HUES48 (cell line): Measurements from ENCODE around the gene WDR90.
A peak's percentile ranks its signal among the peaks of the same experiment; 100 is the strongest.

Source experiments
- H3K27ac ChIP-seq: one replicate; pipeline ENCODE4 v1.7.0; 2013; ENCODE audit warnings: low read depth, low read length, inconsistent platforms
- H3K27me3 ChIP-seq: 2 replicates; pipeline ENCODE4 v1.6.1; 2013; ENCODE audit warnings: mild to moderate bottlenecking, low read length; ENCODE audit not compliant: control insufficient read depth, insufficient read depth
- H3K36me3 ChIP-seq: 2 replicates; pipeline ENCODE4 v1.6.1; 2013; ENCODE audit warnings: low read length; ENCODE audit not compliant: control insufficient read depth, insufficient read depth
- H3K4me1 ChIP-seq: 2 replicates; pipeline ENCODE4 v1.6.1; 2013; ENCODE audit warnings: mild to moderate bottlenecking, low read length; ENCODE audit not compliant: control insufficient read depth, insufficient read depth
- H3K4me3 ChIP-seq: 2 replicates; pipeline ENCODE4 v1.5.1; 2013; ENCODE audit warnings: mild to moderate bottlenecking, low read depth, low read length
- H3K9ac ChIP-seq: 2 replicates; pipeline ENCODE4 v1.6.1; 2013; ENCODE audit warnings: mild to moderate bottlenecking, low read depth, low read length, moderate library complexity
- H3K9me3 ChIP-seq: 2 replicates; pipeline ENCODE4 v1.6.1; 2013; ENCODE audit warnings: low read length; ENCODE audit not compliant: control insufficient read depth, insufficient read depth

Gene WDR90

DNA sequence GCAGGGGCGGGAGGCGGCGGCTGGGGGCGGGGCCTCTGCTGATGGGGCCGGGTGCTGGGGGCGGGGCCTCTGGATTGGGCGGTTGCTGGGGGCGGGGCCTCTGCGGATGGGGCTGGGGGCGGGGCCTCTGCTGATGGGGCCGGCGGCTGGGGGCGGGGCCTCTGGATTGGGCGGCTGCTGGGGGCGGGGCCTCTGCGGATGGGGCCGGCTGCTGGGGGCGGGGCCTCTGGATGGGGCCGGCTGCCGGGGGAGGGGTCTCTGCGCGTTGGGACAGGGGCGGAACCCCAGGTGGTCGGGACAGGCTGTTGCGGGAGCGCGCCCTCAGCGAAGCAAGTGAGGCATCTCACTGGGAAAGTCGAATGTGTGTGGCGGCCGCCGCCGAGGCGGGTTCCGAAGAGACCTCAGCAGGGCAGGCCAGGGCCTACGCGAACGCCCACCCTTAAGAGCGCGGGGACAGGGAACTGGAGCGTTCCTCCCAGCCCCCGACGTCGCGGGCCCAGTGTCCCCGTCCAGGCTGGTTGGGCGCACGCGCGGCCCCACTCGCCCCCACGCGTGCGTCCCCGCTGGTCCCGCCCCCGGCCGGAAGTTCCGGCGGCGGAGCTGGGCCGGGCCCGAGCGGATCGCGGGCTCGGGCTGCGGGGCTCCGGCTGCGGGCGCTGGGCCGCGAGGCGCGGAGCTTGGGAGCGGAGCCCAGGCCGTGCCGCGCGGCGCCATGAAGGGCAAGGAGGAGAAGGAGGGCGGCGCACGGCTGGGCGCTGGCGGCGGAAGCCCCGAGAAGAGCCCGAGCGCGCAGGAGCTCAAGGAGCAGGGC, 30.9 kb downstream of the WDR90 start, which contains the start of gene STUB1:
Gene STUB1, plus strand, starts transcription at position 597 of the 811 bp plus-strand sequence. Its CDS starts 116 bp downstream, at position 713.
- Histone ChIP-seq H3K4me3 (peak within 1 kb of the TSS; percentile 86), H3K9ac (peak within 1 kb of the TSS; percentile 70; the same call in 1 of the 2 replicates), H3K36me3 (peaks cover 23% of the 10 kb centered on the region), H3K4me1 (peaks cover 33% of the 10 kb centered on the region), H3K9me3 (no peaks in the 10 kb centered on the region), H3K27me3 (no peaks in the 10 kb centered on the region), H3K27ac (peak within 1 kb of the TSS; percentile 89)

DNA sequence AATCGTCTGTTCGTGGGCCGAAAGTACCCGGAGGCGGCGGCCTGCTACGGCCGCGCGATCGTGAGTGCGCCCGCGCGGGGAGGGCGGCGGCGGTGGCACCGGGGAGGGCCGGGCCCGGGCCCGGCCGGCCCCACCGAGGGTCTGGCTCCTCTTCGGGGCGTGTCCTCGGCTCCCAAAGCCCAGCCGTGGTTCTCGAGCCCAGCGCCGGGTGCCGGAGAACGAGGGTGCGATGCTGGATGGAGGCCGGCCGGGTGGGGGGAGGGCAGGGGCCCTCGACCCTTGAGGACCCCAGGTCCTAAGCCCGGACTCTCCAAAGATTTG, 31.4 kb downstream of the WDR90 start:
- no peaks in the 10 kb centered on the region for H3K27me3 ChIP-seq
- H3K9ac ChIP-seq: peak overlapping the region; percentile 70; the same call in 1 of the 2 replicates
- H3K36me3 ChIP-seq: peaks cover 28% of the 10 kb centered on the region
- peaks cover 33% of the 10 kb centered on the region for H3K4me1 ChIP-seq
- H3K4me3 ChIP-seq: peak overlapping the region; percentile 86
- no peaks in the 10 kb centered on the region for H3K9me3 ChIP-seq
- peak overlapping the region; percentile 89 for H3K27ac ChIP-seq

DNA sequence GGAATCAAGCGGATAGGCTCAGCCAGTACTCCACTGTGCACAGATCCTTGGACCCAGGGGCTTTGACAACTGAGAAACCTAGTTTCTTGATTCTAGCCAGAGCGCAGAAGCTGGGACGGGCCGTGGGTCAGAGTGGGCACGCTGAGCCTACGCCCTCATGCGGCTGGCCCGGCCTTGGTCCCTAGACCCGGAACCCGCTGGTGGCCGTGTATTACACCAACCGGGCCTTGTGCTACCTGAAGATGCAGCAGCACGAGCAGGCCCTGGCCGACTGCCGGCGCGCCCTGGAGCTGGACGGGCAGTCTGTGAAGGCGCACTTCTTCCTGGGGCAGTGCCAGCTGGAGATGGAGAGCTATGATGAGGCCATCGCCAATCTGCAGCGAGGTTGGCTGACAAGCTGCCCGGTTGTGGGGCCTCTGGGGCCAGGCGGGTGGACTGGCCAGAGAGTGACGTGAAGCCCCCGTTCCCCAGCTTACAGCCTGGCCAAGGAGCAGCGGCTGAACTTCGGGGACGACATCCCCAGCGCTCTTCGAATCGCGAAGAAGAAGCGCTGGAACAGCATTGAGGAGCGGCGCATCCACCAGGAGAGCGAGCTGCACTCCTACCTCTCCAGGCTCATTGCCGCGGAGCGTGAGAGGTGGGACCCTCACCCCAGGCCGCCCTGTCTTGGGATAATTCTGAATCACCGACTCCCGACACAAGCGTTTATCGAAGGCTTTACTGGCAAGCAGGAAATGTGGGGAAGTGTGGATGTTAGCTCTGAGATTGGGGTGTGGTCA, 32.0 kb downstream of the WDR90 start:
- no peaks in the 10 kb centered on the region for H3K9me3 ChIP-seq
- H3K9ac ChIP-seq: peak overlapping the region; percentile 70; the same call in 1 of the 2 replicates
- peak overlapping the region; percentile 86 for H3K4me3 ChIP-seq
- peak overlapping the region; percentile 89 for H3K27ac ChIP-seq
- H3K36me3 ChIP-seq: peaks cover 30% of the 10 kb centered on the region
- H3K27me3 ChIP-seq: no peaks in the 10 kb centered on the region
- H3K4me1 ChIP-seq: peaks cover 33% of the 10 kb centered on the region

GRCh38 chr16:681746-682427, 32.7 kb downstream of the WDR90 start:
- Histone ChIP-seq H3K27me3 (no peaks in the 10 kb centered on the region), H3K9ac (no peak overlapping the region), H3K9me3 (no peaks in the 10 kb centered on the region), H3K27ac (no peak overlapping the region), H3K36me3 (peaks cover 37% of the 10 kb centered on the region), H3K4me3 (peak overlapping the region; percentile 86; the same call in 1 of the 2 replicates), H3K4me1 (peaks cover 28% of the 10 kb centered on the region)

DNA sequence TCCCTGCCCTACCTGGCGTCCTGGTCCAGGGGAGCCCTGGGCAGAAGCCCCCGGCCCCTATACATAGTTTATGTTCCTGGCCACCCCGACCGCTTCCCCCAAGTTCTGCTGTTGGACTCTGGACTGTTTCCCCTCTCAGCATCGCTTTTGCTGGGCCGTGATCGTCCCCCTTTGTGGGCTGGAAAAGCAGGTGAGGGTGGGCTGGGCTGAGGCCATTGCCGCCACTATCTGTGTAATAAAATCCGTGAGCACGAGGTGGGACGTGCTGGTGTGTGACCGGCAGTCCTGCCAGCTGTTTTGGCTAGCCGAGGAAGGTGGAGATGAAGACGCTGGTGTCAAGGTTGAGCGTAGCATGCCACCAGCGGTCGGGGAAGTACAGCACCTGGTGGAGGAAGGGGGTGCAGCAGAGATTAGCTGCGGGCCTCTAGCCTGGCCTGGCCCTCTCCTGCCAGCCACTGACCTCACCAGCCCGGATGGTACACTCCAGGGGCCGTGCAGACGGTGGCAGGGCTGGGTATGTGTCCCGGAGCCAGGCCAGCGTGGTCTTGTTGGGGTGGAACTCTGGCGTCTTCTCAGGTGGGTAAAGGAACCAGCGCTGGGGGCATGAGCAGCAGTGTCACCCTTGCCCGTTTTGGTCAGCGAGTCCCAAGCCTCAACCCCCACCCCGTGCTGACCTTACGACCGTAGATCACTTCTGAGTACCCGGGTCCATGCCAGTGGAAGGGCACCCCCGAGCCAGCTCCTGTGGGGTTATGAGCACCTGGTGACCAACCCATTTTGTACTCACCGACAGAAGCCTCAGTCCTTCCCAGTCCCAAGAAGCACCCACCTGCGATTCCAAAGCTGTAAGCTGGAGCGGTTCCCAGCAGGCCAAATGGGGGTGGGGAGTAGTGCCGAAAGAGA, 33.6 kb downstream of the WDR90 start:
- H3K36me3 ChIP-seq: peaks cover 45% of the 10 kb centered on the region
- H3K9ac ChIP-seq: no peak overlapping the region

DNA sequence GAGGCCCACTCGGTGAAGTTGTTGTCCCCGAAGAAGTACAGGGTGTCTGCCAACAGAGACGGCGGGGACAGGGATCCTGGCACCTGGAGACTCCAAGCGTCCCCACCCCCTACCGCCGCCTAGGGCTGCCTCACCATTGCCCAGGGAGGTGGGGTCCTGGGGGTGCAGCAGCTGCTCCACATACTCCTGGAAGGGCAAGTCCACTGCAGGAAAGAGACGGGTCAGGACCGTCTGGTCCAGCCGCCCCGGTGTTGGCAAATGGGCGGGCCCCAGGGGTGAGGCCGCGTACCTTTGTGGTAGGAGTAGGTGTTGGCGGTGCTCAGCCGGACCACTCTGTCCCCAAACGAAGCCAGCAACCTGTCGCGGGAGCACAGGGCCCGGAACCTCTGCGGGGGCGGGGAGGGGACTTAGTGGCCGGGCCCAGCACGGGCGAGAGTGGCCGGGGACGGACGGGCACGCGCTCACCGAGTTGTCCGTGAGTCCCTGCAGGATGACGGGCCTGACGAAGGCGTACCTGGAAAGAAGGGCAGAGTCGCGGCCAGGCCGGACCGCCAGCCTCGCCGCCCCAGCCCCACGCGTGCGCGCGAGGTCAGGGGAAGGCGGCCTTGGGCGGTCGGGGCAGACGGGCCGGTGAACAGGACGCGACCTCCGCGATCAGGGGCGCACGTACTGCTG, 34.4 kb downstream of the WDR90 start:
- Histone ChIP-seq H3K9ac (peak overlapping the region; percentile 80), H3K27me3 (no peaks in the 10 kb centered on the region), H3K36me3 (peaks cover 49% of the 10 kb centered on the region), H3K27ac (peak overlapping the region; percentile 76), H3K9me3 (no peaks in the 10 kb centered on the region), H3K4me1 (peaks cover 19% of the 10 kb centered on the region), H3K4me3 (peak overlapping the region; percentile 90)

More for the DNA sequence above, 33.6 kb downstream of the WDR90 start:
- Histone ChIP-seq H3K4me1 (peaks cover 20% of the 10 kb centered on the region), H3K27me3 (no peaks in the 10 kb centered on the region), H3K27ac (no peak overlapping the region), H3K9me3 (no peaks in the 10 kb centered on the region), H3K4me3 (peak overlapping the region; percentile 90)

DNA sequence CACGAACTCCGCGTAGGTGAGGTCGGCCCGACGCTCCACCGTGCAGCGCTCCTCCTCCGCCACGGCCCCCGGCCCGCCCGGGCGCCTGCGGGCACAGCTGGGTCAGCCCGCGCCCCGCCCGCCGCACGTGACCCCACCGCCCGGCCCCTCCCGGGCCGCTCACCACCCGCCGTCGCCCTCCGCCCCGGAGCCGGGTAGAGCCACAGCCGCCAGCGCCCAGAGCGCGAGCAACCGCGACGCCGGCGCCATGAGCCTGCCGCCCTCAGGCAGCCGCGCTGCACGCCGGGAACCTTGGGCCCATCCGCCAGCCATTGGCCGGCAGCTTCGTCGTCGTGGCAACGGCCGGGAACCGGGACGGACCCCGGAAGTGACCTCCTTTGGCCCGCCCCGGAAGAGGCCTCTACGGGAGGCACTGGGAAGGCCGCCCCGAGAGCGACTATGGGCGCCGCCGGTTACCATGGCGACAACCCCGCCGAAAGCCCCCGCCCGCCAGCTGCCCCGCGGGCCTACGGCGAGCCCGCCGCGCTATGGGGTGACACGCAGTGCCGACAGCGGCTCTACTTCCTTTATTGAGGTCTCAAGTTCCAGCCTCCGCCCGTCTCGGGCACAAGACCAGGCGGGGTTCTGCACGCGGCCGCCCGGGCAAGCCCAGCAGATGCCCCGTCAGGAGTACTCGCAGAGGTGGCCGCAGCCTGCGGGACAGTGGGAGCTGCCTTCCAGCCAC, 35.1 kb downstream of the WDR90 start, which contains the start of gene JMJD8:
Gene JMJD8, minus strand, starts transcription at position 264 of the 724 bp plus-strand sequence. Its CDS starts 15 bp downstream, at position 249.
- H3K9me3 ChIP-seq: no peaks in the 10 kb centered on the region
- peak within 1 kb of the TSS; percentile 76 for H3K27ac ChIP-seq
- H3K36me3 ChIP-seq: peaks cover 49% of the 10 kb centered on the region
- H3K27me3 ChIP-seq: no peaks in the 10 kb centered on the region
- peak within 1 kb of the TSS; percentile 80 for H3K9ac ChIP-seq
- H3K4me3 ChIP-seq: peak within 1 kb of the TSS; percentile 90
- peaks cover 13% of the 10 kb centered on the region for H3K4me1 ChIP-seq

GRCh38 chr16:684961-685696, 36.0 kb downstream of the WDR90 start:
- Histone ChIP-seq H3K9ac (no peak overlapping the region), H3K27me3 (no peaks in the 10 kb centered on the region), H3K4me3 (no peak overlapping the region), H3K9me3 (no peaks in the 10 kb centered on the region), H3K27ac (no peak overlapping the region), H3K36me3 (peaks cover 49% of the 10 kb centered on the region), H3K4me1 (peaks cover 16% of the 10 kb centered on the region)

GRCh38 chr16:685967-686366, 36.8 kb downstream of the WDR90 start:
- H3K36me3 ChIP-seq: peaks cover 49% of the 10 kb centered on the region
- H3K27ac ChIP-seq: no peak overlapping the region
- H3K4me1 ChIP-seq: peaks cover 16% of the 10 kb centered on the region
- no peaks in the 10 kb centered on the region for H3K9me3 ChIP-seq
- no peak overlapping the region for H3K9ac ChIP-seq
- no peak overlapping the region for H3K4me3 ChIP-seq
- 0 out of 2 replicates have a peak, but pooled peaks cover 2% of the 10 kb centered on the region for H3K27me3 ChIP-seq
